ENCODE data around the gene IKZF1. TPM values are rescaled to one million over a fixed set of nuclear protein-coding genes. Genes with fewer than 3 reads are reported as not detected.

The IKZF1 gene
- total RNA-seq, 1 donor from 2014 or later = 8.5 TPM

DNA sequence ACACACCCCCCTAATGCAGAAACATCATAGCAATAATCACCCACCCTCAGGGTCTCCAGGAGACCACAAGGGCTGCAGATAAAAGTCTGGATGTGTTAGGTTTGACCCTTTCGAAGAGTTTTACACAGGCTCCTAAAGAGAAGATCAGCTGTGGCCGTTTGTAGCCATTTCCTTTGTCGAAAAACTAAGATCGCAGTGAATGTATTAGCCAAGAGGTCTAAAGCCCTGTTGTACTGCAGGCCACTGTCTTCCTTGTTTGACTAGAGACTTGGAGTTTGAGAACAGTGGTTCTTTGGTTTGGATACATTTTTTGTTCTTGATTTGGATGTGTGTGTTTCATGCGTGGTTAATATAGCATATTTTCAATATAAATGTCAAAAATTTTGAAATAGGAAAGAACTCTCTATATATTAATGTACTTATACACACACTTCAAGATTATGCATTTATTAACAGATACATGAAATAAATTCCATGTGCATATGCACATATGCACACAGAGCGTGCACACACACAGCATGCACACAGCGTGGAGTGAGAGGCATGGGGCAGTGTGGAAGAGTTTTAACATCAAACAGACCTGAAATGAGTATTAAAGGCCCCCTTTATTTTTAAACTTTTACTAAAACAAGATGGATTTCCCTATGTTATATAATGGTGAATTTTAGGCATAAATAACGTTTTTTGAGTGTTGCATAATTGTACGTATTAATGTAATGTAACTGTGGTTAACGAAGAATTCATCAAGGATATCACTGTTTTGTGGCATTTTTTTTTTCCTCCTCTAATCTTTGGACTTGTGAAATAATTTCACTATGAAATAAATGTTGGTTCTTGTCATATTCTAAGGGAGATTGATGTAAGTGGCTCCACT is 2.2 kb downstream of the IKZF1 start:
- no peak for DNase-seq (ENCODE audit: low read depth, low spot score)
- Mint-ChIP-seq H3K9me3 (no peaks in the 10 kb centered on the region), H3K4me1 (peaks cover 36% of the 10 kb centered on the region), H3K36me3 (ENCODE audit: low read depth) (no peaks in the 10 kb centered on the region), H3K27ac (ENCODE audit: unreplicated experiment) (no peak overlapping the region), H3K4me3 (peak overlapping the region; percentile 83), H3K27me3 (ENCODE audit: low read depth) (peaks cover 64% of the 10 kb centered on the region)
- TF ChIP-seq, protein P1, sequence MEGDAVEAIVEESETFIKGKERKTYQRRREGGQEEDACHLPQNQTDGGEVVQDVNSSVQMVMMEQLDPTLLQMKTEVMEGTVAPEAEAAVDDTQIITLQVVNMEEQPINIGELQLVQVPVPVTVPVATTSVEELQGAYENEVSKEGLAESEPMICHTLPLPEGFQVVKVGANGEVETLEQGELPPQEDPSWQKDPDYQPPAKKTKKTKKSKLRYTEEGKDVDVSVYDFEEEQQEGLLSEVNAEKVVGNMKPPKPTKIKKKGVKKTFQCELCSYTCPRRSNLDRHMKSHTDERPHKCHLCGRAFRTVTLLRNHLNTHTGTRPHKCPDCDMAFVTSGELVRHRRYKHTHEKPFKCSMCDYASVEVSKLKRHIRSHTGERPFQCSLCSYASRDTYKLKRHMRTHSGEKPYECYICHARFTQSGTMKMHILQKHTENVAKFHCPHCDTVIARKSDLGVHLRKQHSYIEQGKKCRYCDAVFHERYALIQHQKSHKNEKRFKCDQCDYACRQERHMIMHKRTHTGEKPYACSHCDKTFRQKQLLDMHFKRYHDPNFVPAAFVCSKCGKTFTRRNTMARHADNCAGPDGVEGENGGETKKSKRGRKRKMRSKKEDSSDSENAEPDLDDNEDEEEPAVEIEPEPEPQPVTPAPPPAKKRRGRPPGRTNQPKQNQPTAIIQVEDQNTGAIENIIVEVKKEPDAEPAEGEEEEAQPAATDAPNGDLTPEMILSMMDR (conservative IDR thresholded peaks at IDR 0.05) = no peak

DNA sequence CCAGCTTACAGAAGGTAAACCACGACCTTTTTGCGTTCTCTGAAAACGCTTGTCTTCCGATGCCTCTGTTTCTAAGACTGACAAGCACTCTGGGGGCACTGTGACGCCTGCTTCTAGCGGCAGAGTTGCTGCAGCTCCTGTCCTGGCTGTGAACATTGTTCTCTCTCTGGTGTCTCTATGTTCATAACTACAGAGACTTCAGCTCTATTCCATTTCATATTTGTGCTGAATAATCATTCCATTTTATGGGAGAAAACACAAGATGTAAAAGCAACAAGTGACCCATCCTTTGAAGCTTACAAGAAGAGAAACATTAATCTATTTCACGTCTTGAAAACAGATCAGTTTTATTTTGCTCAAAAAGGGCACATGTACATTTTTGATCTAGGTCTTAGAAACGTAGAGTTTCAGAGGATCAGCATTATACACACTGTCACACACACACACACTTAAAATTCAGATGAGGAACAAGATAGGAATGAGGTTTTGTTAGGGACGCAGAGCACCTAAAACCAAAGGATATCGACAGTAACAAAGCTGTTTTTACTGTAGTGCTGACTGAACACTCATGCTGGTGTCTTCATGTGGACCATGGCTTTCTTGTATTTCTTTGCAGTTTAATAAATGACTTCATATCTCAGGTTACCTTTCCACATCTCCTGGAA is 3.0 kb downstream of the IKZF1 start:
- Mint-ChIP-seq H3K36me3 (ENCODE audit: low read depth) (no peaks in the 10 kb centered on the region), H3K27ac (ENCODE audit: unreplicated experiment) (no peak overlapping the region), H3K4me3 (peak overlapping the region; percentile 70), H3K27me3 (ENCODE audit: low read depth) (peaks cover 56% of the 10 kb centered on the region), H3K9me3 (no peaks in the 10 kb centered on the region), H3K4me1 (peaks cover 43% of the 10 kb centered on the region)
- no peak for DNase-seq (ENCODE audit: low read depth, low spot score)
- TF ChIP-seq, protein P1 (conservative IDR thresholded peaks at IDR 0.05) = no peak

- H3K36me3 Mint-ChIP-seq (ENCODE audit: low read depth) = no peaks in the 10 kb centered on the region
- H3K27me3 Mint-ChIP-seq (ENCODE audit: low read depth) = peaks cover 53% of the 10 kb centered on the region
- H3K4me3 Mint-ChIP-seq = no peak overlapping the region
- TF ChIP-seq, protein P1 (conservative IDR thresholded peaks at IDR 0.05) = no peak
- H3K4me1 Mint-ChIP-seq = peaks cover 48% of the 10 kb centered on the region
- no peak for DNase-seq (ENCODE audit: low read depth, low spot score)
- no peak overlapping the region for H3K27ac Mint-ChIP-seq (ENCODE audit: unreplicated experiment)
- H3K9me3 Mint-ChIP-seq = no peaks in the 10 kb centered on the region
These were observed 3.7 kb downstream of the IKZF1 start for GRCh38 chr7:50308203-50308531.

GRCh38 chr7:50308532-50309385 is 4.2 kb downstream of the IKZF1 start:
- DNase-seq (ENCODE audit: low read depth, low spot score) = no peak
- TF ChIP-seq, protein P1 (conservative IDR thresholded peaks at IDR 0.05) = no peak
- Mint-ChIP-seq H3K4me3 (no peak overlapping the region), H3K27ac (ENCODE audit: unreplicated experiment) (no peak overlapping the region), H3K4me1 (peaks cover 48% of the 10 kb centered on the region), H3K27me3 (ENCODE audit: low read depth) (peaks cover 52% of the 10 kb centered on the region), H3K36me3 (ENCODE audit: low read depth) (no peaks in the 10 kb centered on the region), H3K9me3 (no peaks in the 10 kb centered on the region)

DNA sequence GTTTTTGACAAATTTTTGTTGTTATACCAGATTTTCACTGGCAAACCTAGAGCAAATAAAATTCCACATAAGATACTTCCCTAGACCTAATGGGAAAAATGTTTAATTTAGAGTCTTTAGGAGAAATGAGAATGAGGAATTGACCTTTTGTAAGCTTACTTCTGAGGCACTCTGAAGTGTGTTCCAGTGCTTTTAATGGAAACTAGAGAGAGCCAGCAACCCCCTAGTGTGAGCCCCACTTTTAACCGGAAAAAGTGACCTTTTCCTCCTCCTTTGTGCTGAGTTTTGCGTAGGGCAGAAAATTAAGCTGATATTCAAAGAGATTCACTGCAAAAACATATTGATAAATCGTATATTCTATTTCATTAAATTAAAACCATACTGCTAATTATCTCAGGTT is 5.2 kb downstream of the IKZF1 start:
- no peaks in the 10 kb centered on the region for H3K9me3 Mint-ChIP-seq
- H3K27me3 Mint-ChIP-seq (ENCODE audit: low read depth) = peaks cover 48% of the 10 kb centered on the region
- no peaks in the 10 kb centered on the region for H3K36me3 Mint-ChIP-seq (ENCODE audit: low read depth)
- DNase-seq (ENCODE audit: low read depth, low spot score) = no peak
- H3K4me1 Mint-ChIP-seq = peaks cover 52% of the 10 kb centered on the region
- no peak overlapping the region for H3K4me3 Mint-ChIP-seq
- TF ChIP-seq, protein P1 (conservative IDR thresholded peaks at IDR 0.05) = no peak
- H3K27ac Mint-ChIP-seq (ENCODE audit: unreplicated experiment) = no peak overlapping the region
